PC-3 (cell line): ENCODE data around the gene RARA.

Experiments used
- CTCF ChIP-seq: fragments of 300-600 bp; sonication (generic); conservative IDR thresholded peaks from 2 replicates; pipeline ENCODE4 v1.5.1; 2017; ENCODE audit warnings: antibody characterized with exemption, low read depth, mild to moderate bottlenecking, low read length
- EZH2 ChIP-seq: fragments of 300-600 bp; sonication (generic); IDR thresholded peaks from one replicate; pipeline ENCODE4 v1.6.1; 2017; ENCODE audit warnings: antibody characterized with exemption, mild to moderate bottlenecking, low read length; ENCODE audit not compliant: unreplicated experiment
- EZH2phosphoT487 ChIP-seq: fragments of 300-600 bp; sonication (generic); IDR thresholded peaks from 2 replicates; pipeline ENCODE4 v1.6.1; 2018; ENCODE audit warnings: mild to moderate bottlenecking, antibody characterized with exemption, low read length, borderline replicate concordance

DNA sequence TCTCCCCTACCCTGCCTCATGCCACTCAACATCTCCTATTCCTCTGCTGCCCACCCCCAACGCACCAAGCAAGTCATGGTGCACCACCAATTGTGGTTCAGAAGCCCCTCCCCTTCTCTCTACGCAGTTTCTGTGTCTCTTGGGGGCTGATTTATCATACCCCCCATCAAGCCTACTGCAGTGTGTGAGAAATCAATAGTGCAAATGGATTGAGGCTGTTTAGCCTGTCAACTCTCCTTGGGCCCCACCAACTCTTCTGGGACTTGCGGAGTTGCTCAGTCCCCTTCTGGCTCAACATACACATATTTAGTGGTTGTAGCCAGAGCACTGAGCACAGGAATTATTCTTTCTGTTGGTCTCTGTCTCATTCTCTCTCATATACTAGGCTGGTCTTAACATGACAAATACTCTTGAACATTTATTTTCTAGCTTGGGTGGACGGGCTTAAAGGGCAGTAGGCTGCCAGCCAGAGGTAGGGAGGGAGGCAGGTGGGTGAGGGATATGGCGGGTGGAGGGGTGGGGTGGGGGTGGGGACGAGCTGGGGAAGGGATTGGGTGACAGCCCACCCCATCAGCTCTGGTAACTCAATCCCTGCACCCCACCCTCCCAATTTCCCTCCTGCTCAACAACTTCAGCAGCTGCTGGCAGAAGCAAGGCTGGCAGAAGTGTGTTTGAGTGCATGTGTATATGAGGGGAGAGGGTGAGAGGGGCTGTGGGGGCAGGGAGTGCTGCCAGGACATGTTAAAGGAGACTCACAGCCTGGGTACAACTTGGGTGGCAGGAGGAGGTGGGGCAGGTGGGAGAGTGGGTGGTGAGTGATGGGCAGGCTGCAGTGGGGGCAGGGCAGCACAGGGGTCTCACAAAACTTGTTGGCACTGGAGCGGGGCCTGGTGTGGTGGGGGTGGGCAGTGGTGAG is 4.9 kb downstream of the RARA start:
- TF ChIP-seq EZH2 (no peak), CTCF (no peak), EZH2phosphoT487 (no peak)
